Caco-2 (cell line): ENCODE results near the gene EIF1. TPM values are rescaled to one million over a fixed set of nuclear protein-coding genes. Genes with fewer than 3 reads are reported as not detected.
A peak's percentile ranks its signal among the peaks of the same experiment; 100 is the strongest.

Experiments used
- BruUV-seq: library from RNA; stranded (reverse); fragments of 400-500 nt; replicated peaks from 2 replicates; lab custom pipeline; 2021; lab: Mats Ljungman, UMichigan
- CTCF ChIA-PET: fragments of 300-600 bp; sonication (Branson Sonifier 250); formaldehyde crosslinking; loops from one replicate; lab custom pipeline; 2022; ENCODE audit warnings: antibody characterized with exemption; lab: Charles Lee
- POLR2A ChIA-PET: fragments of 300-600 bp; sonication (Branson Sonifier 250); formaldehyde crosslinking; loops from one replicate; lab custom pipeline; 2022; ENCODE audit warnings: antibody characterized with exemption; lab: Charles Lee
- DNase-seq, 2 experiments: peaks; one replicate each; pipeline versions ENCODE4 v3.0.0 to v3.0.0-alpha.2; 2020 to 2022
- H3K27me3 ChIP-seq: replicated peaks from 2 replicates; pipeline ENCODE4 v1.6.0; 2011; ENCODE audit warnings: low read length; ENCODE audit not compliant: control insufficient read depth, insufficient read depth
- H3K36me3 ChIP-seq: 2 replicates; pipeline ENCODE4 v1.5.1; 2011; ENCODE audit warnings: low read length; ENCODE audit not compliant: control insufficient read depth, insufficient read depth
- H3K4me1 ChIP-seq: fragments of 250-450 bp; sonication (Bioruptor Pico); 2 replicates; pipeline ENCODE4 v1.5.1; 2020; ENCODE audit warnings: mild to moderate bottlenecking
- H3K4me3 ChIP-seq: 2 replicates; pipeline ENCODE4 v1.5.1; 2011; ENCODE audit warnings: low read depth, mild to moderate bottlenecking, control low read depth, low read length
- H3K9me3 ChIP-seq: fragments of 250-450 bp; sonication (Bioruptor Pico); 2 replicates; pipeline ENCODE4 v1.5.1; 2020; ENCODE audit warnings: mild to moderate bottlenecking, moderate library complexity
- H3K27ac Mint-ChIP-seq: one replicate; pipeline ENCODE4 v1.8.0; 2022; ENCODE audit warnings: mixed read lengths; ENCODE audit not compliant: unreplicated experiment
- H3K27me3 Mint-ChIP-seq: one replicate; pipeline ENCODE4 v1.8.0; 2022; ENCODE audit warnings: mixed read lengths; ENCODE audit not compliant: insufficient read depth, unreplicated experiment
- H3K36me3 Mint-ChIP-seq: one replicate; pipeline ENCODE4 v1.8.0; 2022; ENCODE audit warnings: mild to moderate bottlenecking, mixed read lengths; ENCODE audit not compliant: insufficient read depth, unreplicated experiment
- H3K4me1 Mint-ChIP-seq: one replicate; pipeline ENCODE4 v1.8.0; 2022; ENCODE audit warnings: low read depth, mixed read lengths; ENCODE audit not compliant: unreplicated experiment
- H3K4me3 Mint-ChIP-seq: one replicate; pipeline ENCODE4 v1.8.0; 2022; ENCODE audit warnings: mild to moderate bottlenecking, moderate library complexity, mixed read lengths; ENCODE audit not compliant: unreplicated experiment
- H3K9me3 Mint-ChIP-seq: one replicate; pipeline ENCODE4 v1.8.0; 2022; ENCODE audit warnings: mixed read lengths; ENCODE audit not compliant: unreplicated experiment
- CTCF ChIP-seq, 2 experiments: fragments of 200-600 bp in 1 of 2; IDR thresholded peaks; 1 replicate in 1 of 2; 2 replicates in 1 of 2; pipeline versions ENCODE4 v1.5.1 to v1.8.0; 2011 to 2022; ENCODE audit warnings: antibody characterized with exemption in 1 of 2, control low read depth in 1 of 2, inconsistent platforms in 1 of 2, low read depth in 1 of 2, low read length in 1 of 2, mild to moderate bottlenecking in 1 of 2, moderate library complexity in 1 of 2; ENCODE audit not compliant: insufficient read depth in 1 of 2, severe bottlenecking in 1 of 2, unreplicated experiment in 1 of 2
- intact Hi-C: fragments of 100-400 bp; cut with micrococcal nuclease; formaldehyde crosslinking; loops from one replicate; pipeline ENCODE4 v1.10.0; 2022; ENCODE audit not compliant: unreplicated experiment
- total RNA-seq: library from RNA; stranded (reverse); gene quantifications from 2 replicates; pipeline ENCODE4 v1.2.3, GENCODE V29; 2022

Gene EIF1
- total RNA-seq, 1 experiment from 2014 or later = 783 TPM

GRCh38 chr17:41648411-41649195 is 40.1 kb upstream of the EIF1 start:
- peaks cover 6% of the 10 kb centered on the region for H3K36me3 Mint-ChIP-seq

GRCh38 chr17:41649923-41650519 is 38.7 kb upstream of the EIF1 start:
- peaks cover 6% of the 10 kb centered on the region for H3K36me3 Mint-ChIP-seq
- H3K27ac Mint-ChIP-seq = no peak overlapping the region
- H3K36me3 ChIP-seq = no peaks in the 10 kb centered on the region
- intact Hi-C loops = loop anchor here (5.0 kb wide), 2 partner anchors 243 to 848 kb away; no protein-coding TSS in a partner anchor
- H3K4me3 Mint-ChIP-seq = no peak overlapping the region
- H3K4me1 ChIP-seq = peaks cover 46% of the 10 kb centered on the region
- no peak overlapping the region for H3K4me3 ChIP-seq
- no peak for DNase-seq
- H3K9me3 Mint-ChIP-seq = no peaks in the 10 kb centered on the region
- ChIA-PET CTCF (interaction anchor here (0.7 to 4.9 kb wide), 5 partner anchors 13 to 846 kb away, joined by 3 to 147 read pairs (median 7); partner anchors contain the start of genes EIF1 and KRT19), POLR2A (interaction anchor here (2.1 kb wide), 1 partner anchor 38 kb away, joined by 7 read pairs; the partner anchor contains the start of gene EIF1)
- no peaks in the 10 kb centered on the region for H3K9me3 ChIP-seq
- TF ChIP-seq CTCF (IDR thresholded peaks at IDR 0.05; ENCODE audit: insufficient read depth in 1 of 2, low read depth in 1 of 2, low read length in 1 of 2, severe bottlenecking in 1 of 2, unreplicated experiment in 1 of 2) = no peak
- H3K27me3 ChIP-seq = no peaks in the 10 kb centered on the region
- no TSS peak for BruUV-seq
- no peaks in the 10 kb centered on the region for H3K27me3 Mint-ChIP-seq
- peaks cover 7% of the 10 kb centered on the region for H3K4me1 Mint-ChIP-seq

More at GRCh38 chr17:41648411-41649195, 40.1 kb upstream of the EIF1 start:
- H3K27ac Mint-ChIP-seq = peak overlapping the region; percentile 36
- BruUV-seq = no TSS peak
- POLR2A ChIA-PET = interaction anchor here (0.6 to 2.1 kb wide), 6 partner anchors 14 to 830 kb away, joined by 4 to 25 read pairs (median 6); partner anchors contain the start of genes EIF1 and KRT19
- H3K27me3 Mint-ChIP-seq = no peaks in the 10 kb centered on the region
- Histone ChIP-seq H3K27me3 (no peaks in the 10 kb centered on the region), H3K36me3 (no peaks in the 10 kb centered on the region), H3K9me3 (no peaks in the 10 kb centered on the region), H3K4me3 (peak overlapping the region; percentile 47), H3K4me1 (peaks cover 35% of the 10 kb centered on the region)
- CTCF ChIA-PET = interaction anchor here (0.6 to 4.9 kb wide), 49 partner anchors 9 to 1565 kb away, joined by 3 to 147 read pairs (median 4); partner anchors contain the start of genes EIF1 and KRT19
- peak; percentile 95 to 96 for TF ChIP-seq CTCF (IDR thresholded peaks at IDR 0.05; ENCODE audit: insufficient read depth in 1 of 2, low read depth in 1 of 2, low read length in 1 of 2, severe bottlenecking in 1 of 2, unreplicated experiment in 1 of 2)
- peaks cover 7% of the 10 kb centered on the region for H3K4me1 Mint-ChIP-seq
- peak overlapping the region; percentile 81 for H3K4me3 Mint-ChIP-seq
- peak; percentile 89 to 94 for DNase-seq
- intact Hi-C loops = loop anchor here (1.0 to 5.0 kb wide), 7 partner anchors 14 to 846 kb away; no protein-coding TSS in a partner anchor
- no peaks in the 10 kb centered on the region for H3K9me3 Mint-ChIP-seq
